GM19099 (cell line): ENCODE results near the gene KRT15.

Experiments used
- POLR2A ChIP-seq: IDR thresholded peaks from 3 replicates; pipeline ENCODE4 v1.6.1; 2011; ENCODE audit warnings: low read depth; ENCODE audit not compliant: insufficient read length; ENCODE audit errors: extremely low read depth

The KRT15 gene

GRCh38 chr17:41518789-41519449, at the start of gene KRT15:
KRT15 (minus strand) TSS chr17:41518890; CDS start chr17:41518827, 63 bp downstream.
- TF ChIP-seq POLR2A = no peak

GRCh38 chr17:41567317-41567716, 48.6 kb upstream of the KRT15 start:
- TF ChIP-seq POLR2A = no peak

GRCh38 chr17:41565338-41565737, 46.6 kb upstream of the KRT15 start:
- no peak for TF ChIP-seq POLR2A

- no peak for TF ChIP-seq POLR2A
Observed at GRCh38 chr17:41563607-41564170, 45.0 kb upstream of the KRT15 start.

- TF ChIP-seq POLR2A = no peak
Observed at GRCh38 chr17:41561554-41561953, 42.9 kb upstream of the KRT15 start.

GRCh38 chr17:41559548-41559947, 40.9 kb upstream of the KRT15 start:
- no peak for TF ChIP-seq POLR2A

GRCh38 chr17:41556931-41557330, 38.2 kb upstream of the KRT15 start:
- TF ChIP-seq POLR2A = no peak

- no peak for TF ChIP-seq POLR2A
Observed at GRCh38 chr17:41556306-41556705, 37.6 kb upstream of the KRT15 start.

GRCh38 chr17:41555105-41555887, 36.6 kb upstream of the KRT15 start:
- TF ChIP-seq POLR2A = no peak

- TF ChIP-seq POLR2A = no peak
Observed at GRCh38 chr17:41553987-41554680, 35.4 kb upstream of the KRT15 start.

GRCh38 chr17:41553176-41553575, 34.5 kb upstream of the KRT15 start:
- no peak for TF ChIP-seq POLR2A

- no peak for TF ChIP-seq POLR2A
Observed at GRCh38 chr17:41552455-41552854, 33.8 kb upstream of the KRT15 start.

- no peak for TF ChIP-seq POLR2A
Observed at GRCh38 chr17:41551365-41551764, 32.7 kb upstream of the KRT15 start.

GRCh38 chr17:41549596-41550039, 30.9 kb upstream of the KRT15 start:
- TF ChIP-seq POLR2A = no peak
